GM21381 (cell line): Measurements from ENCODE around the gene ROM1.
"Not testable (repeated sequence)": the region's sequence is repeated elsewhere in the genome, so short reads cannot be mapped to it uniquely, and the experiment has no call there.

Experiments
- ATAC-seq: cut with Tn5 transposase; IDR thresholded peaks from one replicate; pipeline ENCODE4 v1.9.1; 2021; ENCODE audit warnings: mild to moderate bottlenecking, moderate library complexity; ENCODE audit not compliant: unreplicated experiment

Gene ROM1, protein sequence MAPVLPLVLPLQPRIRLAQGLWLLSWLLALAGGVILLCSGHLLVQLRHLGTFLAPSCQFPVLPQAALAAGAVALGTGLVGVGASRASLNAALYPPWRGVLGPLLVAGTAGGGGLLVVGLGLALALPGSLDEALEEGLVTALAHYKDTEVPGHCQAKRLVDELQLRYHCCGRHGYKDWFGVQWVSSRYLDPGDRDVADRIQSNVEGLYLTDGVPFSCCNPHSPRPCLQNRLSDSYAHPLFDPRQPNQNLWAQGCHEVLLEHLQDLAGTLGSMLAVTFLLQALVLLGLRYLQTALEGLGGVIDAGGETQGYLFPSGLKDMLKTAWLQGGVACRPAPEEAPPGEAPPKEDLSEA

DNA sequence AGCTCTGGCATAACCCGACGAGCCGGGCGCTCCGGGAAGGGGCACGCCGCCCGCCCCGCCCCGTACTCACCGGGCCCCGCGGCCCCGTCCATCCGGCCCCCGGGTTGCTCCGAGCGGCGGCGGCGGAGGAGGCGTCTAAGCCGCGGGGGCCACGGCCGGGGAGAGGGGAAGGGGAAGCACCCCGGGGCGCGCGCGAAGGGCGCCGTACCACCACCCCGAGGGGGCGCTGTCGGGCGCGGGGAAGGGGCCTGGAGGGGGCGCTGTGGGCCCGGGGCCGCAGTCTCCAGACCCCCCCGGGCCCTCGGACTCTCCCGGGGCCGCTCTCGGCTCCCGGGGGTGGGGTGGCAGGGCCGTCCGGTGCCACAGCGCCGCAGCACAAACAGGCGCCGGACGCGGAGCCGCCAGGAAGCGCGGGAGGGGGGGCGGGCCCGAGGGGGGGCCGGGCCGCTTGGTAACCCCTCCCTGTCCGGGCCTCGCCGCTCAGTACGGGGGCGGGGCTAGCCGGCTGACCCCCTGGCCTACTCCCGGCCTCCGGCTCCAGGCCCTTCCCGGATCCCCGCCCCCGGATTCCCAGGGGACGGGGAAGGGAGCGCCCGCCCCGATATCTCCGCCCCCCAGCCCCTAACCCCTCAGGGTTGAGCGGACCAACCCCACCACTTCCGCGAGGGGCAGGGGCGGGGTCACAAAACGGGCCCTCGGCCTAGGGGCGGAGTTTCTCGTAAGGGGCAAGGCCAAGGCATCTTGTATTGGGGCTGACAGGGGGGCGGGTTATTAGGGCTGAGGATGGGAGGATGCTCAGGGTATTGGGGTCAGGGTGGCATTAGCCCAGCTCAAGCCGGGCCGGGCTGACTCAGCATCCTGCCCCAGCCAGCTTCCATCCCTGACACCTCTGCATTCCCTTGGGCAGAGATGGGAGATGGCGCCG is at the start of gene ROM1, which contains the start of gene EML3:
ROM1 (plus strand) TSS at position 892 of the 925 bp plus-strand sequence; CDS start at position 917, 25 bp downstream.
EML3 (minus strand) TSS at position 410 of the 925 bp plus-strand sequence; CDS start at position 92, 318 bp downstream.
- ATAC-seq, result peak; percentile 70

DNA sequence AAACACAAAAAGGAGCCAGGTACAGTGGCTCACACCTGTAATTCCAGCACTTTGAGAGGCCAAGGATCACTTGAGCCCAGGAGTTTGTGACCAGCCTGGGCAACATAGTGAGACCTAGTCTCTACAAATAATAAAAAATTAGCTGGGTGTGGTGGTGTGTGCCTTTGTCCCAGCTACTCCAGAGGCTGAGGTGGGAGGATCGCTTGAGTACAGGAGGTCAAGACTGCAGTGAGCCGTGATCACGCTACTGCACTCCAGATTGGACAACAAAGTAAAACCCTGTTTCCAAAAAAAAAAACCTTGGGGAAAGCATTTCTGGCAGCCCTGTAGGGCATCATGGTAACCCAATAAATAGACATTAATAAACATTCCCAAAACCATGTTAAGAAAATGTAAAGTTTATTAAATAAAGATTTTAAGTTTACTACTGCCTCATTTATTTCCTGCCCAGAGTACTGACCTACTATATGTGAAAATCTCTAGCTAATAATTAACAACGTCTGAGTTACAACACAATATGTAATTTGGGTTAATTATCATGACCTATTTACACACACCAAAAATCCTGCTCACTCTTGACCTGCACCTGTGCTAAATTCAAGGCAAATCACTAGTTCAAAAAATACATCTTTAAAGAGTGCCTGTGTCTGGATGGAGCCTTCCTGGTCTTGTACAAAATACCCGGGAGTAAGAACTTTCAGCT is 47.8 kb upstream of the ROM1 start:
- ATAC-seq, result no peak

DNA sequence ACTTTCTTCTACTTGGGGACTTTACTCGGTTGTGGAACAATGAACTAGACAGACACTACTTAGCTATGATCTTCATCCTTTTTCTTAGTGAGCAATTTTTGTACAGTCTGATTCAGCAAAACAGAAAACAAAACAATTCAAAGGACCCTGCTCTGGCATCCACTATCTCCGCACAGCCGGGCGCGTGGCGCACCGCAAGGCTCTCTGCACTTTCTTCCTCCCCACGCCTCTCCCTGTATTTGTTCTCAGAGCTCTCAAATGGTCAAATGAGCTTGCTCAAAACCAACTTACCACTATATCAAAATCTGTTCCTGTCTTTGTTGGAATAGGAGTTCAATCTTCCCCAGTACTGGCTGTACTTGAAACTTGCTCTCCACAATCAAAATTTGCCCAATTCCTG is 46.8 kb upstream of the ROM1 start:
- ATAC-seq, result no peak

DNA sequence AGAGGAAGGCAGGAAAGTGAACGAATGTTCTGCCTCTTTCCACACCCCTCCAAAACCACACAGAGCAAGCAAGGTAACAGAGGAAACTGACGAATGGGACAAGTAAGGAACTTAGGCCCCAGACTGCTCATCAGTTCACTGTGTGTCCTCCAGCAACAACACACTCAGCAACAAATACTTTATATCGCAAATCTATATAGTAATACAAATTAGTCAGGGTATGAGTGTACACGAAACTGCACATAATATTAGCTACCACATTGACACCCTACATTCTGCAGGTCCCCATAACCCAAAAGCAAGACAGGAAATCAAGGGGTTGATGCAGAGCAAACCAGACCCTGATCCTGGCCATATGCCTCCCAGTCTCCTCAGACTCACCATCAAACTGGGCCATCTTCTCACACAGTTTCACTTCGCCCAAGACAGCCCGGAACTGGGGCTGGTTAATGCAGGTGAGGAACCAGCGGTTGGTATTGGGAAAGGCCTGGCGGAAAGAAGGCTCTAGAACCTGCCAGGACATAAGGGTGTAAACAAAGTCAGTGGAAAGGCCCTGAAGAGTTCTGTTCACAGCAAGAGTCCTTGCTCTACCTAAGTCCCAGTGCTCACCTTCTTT is 45.9 kb upstream of the ROM1 start:
- ATAC-seq, result peak; percentile 32

DNA sequence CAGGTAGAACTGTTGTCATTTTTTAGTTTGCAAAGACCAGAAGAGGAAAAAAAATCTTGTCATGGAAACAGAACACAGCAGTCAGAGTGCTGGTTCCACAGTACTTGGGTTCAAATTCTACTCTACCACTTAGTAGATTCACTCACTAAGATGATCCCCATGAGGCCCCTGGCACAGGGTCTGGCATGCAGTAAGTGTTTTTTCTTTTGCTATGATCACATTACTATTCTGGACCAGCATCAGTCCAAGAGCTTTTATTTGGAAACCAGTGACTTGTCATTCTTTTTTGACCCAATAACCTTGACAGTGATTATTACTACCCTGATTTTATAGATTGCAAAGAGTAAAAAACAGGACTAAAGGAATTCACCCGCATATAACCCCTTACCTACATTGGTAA is 43.4 kb upstream of the ROM1 start:
- no peak for ATAC-seq

DNA sequence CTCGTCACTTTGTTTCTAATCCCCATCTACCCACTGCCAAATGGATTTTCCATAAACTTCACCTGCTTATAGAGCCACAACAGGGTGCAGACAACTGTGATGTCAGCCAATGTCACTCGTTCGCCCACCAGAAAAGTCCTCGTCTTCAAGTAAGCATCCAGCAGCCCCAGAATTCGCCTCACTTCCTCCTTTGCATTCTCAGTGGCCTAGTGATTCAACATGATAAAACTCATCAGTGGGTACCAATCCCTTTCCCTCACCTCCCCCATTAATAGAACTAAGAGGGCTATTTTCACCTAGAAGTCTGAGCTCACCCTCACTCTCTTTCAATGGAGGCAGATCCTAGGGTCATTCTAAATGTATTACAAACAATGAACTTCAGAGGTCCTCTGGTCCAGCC is 42.2 kb upstream of the ROM1 start:
- ATAC-seq, result not testable (repeated sequence)

DNA sequence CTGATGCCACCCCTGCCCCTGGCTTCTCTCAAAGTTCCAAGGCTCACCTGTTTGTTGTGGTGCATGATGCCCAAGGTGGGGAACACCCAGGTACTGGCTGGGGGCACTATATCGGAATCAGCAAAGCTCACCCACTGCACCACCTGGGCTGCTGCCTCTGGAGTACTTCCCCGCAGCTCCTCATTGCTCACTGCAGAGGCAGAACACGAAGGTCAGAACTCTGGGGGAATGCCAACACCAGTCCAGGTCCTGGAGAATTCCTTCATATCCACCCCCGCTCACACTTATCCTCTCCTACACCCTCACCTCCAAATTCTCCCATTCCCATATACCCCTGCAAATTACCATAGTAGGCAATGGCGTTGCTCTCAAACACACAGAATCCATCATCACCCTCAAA is 41.6 kb upstream of the ROM1 start:
- not testable (repeated sequence) for ATAC-seq

DNA sequence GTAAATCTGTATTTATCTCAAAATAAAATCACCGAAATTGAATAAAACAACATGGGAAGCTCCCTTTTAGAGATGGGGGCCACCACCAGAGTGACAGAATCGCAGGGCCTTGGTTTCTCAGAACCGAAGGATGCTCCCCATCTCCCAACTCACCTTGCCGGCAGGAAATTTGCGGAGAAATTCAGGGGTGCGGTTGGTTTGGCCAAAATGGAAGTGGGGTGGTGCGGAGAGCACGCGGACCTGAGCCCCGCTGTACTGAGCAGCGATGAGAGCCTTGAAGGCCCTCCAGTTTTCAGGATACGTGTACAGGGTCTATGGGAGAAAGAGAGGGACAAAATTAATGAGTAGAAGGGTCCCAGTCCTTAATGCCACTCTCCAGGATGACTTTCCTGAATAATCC is 40.6 kb upstream of the ROM1 start:
- no peak for ATAC-seq

DNA sequence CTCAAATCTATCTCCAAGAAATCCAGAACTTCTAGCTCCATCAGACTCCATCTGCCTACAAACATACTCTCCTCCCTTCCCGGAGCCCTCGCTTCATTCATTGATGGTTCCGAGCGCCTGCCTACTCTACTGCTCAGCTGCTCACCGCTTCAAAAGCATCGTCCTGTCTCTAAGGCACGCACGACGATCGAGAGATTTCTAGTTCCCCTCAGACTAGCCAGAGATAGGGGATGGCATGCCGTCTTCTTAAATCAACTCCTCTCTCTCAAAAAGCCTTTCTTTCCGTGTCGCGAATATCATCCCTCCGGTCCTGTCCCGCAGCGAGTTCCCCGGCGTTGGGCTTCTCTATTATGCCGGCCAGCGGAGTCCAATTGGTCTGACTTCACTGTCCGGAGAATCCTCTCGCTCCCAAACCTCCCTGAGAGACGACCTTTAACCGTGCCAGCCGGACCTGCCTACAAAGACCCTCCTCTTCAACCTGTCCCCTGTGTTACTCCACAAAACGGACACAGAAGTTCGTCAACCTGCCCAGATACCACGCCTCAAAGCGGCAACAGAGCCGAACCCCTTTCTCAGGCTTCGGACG is 40.0 kb upstream of the ROM1 start:
- ATAC-seq, result no peak

DNA sequence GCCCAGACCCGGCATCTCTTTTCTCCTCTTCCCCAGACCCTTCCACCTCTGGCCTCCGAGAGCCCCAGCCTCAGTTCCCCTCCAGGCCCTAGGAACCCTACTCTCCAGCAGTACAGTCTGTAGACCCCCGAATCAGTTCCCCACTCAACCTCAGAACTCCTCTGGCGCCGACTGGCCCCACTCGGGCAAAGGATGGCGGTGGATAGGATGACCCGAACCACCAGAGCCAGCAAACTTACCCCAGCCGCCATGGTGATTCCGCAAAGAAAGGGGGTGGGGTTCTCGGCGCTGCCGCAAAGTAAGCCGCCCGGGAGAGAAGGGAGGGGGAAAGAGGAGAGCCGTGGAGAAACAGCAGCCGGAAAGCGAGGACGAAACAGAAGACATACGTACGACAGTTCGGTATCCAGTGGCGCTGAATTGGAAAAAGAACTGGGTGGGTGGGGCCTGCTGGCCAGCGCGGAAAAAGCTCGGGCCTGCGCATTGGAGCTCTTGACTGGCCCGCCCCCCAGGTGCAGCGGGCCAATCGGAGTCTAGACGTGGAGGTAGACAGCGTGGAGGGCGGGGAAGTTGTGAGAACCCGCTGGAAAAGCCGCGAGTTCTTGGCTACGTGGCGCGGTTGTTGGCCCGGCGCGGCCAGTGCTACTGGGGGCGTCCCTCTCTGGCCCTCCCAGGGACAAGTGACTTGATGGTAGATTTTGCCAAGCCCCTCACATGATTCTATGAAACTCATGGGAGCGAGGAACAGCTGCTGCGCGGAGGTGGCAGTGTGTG is 39.3 kb upstream of the ROM1 start, which contains the start of gene EEF1G:
EEF1G (minus strand) TSS at position 300 of the 771 bp plus-strand sequence; CDS start at position 251, 49 bp downstream.
- ATAC-seq, result peak; percentile 80

DNA sequence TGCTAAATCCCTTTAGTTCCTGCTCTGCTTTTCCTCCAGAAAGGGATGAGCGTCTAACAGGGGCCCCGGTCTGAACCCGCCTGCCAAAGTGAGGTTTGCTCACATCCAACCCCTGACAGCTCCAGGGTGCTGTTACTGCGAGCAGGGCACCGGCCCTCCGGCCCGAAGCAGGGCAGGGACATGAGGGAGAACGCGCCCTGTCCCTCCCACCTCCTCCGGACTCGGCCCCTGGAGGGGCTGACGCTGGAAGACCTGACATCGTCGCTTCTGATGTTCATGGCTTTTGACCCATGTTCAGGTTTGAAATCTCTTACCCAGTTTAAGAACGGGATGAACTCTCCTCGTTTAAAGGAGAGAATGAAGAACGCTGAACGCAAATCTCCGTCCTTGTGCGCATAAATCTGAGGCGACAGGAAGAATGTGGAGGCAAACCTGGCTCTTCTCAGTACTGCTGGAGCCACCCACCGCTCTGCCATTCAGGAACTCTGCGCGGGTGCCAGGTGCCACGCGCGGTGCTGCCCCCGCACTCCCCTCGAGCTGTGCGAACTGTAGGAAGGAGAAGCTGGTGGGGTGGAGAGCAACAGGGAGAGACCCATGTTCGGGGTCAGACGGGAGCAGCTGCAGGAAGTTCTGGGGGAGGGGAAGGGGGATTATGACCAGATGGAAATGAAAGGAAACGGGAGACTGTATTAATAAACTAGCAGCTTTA is 38.5 kb upstream of the ROM1 start:
- peak; percentile 9 for ATAC-seq

DNA sequence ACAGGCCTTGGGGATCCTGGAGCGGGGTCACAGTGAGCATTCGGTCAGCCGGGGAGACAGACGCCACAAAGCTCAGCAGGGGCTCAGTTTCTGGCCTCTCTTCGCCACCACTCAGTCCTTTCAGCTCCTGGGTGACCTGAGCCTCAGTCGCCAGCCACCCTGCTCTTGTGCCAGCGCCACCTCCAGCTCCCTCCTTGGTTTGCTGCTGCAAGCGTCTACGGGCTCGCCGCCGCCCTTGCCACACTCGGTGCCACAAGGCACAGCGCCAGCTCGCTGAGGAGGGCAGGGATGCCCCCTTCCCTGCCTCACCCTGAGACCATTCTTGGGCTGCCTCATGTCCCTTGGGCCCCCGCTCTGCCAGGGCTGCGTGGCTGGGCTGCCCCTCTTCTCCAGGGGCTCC is 37.9 kb upstream of the ROM1 start:
- ATAC-seq, result no peak

DNA sequence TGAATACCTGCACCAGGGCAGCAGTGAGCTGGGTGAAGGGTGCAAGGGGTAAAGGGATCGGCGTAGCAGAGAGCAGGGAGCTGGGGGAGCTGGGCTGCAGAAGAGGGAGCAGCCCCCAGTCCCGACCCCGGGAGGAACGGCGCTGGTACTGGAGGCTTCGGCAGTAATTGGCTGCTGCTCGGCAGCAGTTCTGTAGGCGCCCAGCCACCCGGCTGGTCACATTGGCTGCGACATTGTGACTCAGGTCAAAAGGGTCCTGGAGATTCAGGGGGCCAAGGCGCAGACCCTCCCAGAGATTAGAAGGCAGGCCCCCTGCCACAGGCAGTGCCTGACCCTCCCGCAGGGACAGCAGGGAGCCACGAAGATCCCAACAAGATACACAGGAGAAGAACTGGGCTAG is 37.2 kb upstream of the ROM1 start:
- ATAC-seq, result no peak

DNA sequence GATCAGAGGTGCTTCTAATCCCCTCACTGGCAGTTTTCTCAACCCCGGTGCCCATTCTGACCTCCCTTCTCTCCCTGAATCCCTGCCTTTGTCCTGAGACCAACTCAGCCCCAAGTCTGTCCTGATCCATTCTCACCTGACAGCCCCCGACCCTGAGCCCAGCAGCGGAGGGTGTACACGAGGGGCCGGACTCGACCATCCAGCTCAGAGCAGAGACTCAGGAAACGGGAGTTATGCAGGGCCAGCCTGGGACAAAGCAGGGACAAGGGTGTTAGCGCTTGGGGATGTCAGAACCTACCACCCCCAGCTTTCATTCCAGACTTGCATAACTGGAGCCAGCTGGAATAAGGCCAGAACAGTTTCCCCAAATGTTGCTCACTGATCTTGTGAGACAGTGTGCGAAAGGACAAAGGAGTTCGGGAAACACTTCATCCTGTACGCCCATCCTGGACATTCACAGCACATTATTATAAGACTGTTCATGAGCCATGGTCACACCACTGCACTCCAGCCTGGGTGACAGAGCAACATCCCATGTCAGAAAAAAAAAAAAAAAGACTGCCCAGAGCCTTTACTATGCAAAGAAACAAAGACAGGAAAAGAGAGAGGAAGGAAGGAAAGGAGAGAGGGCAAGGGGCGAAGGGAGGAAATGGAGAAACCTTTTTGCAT is 35.9 kb upstream of the ROM1 start:
- no peak for ATAC-seq

DNA sequence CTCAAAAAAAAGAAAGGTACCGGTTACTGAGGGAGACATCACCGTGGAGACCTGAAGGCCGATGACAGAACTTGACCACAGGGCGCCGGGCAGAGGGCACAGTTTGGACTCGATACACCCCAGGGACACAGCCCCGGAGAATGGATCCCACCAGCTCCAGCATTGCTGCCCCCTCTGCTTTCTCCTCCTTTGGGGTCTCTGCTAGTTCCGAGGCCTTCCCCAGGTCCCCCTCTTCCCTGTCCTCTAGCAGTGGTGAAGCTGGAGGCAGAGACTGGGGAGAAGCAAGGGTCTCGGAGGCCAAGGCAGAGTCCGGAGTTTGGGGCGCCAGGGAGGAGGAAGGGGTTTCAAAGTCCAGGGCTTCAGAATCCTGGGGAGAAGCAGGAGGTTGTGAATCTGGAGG is 34.5 kb upstream of the ROM1 start:
- no peak for ATAC-seq

DNA sequence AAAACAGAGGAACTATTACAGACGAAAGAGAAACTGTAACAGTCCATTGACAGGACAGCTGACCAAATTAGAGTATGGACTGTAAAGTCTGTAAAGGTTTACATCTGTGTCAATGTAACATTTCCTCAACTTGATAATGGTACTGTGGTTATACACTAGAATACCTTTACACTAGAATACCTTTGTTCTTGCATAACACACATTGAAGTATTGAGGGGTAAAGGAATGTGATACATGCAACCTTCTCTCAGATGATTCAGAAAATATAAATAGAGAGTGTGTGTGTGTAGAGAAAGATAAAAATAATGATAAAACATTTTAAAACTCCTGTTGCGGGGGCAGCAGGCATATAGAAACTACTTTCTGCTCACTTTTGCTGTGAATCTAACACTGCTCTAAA is 33.8 kb upstream of the ROM1 start:
- ATAC-seq, result no peak

DNA sequence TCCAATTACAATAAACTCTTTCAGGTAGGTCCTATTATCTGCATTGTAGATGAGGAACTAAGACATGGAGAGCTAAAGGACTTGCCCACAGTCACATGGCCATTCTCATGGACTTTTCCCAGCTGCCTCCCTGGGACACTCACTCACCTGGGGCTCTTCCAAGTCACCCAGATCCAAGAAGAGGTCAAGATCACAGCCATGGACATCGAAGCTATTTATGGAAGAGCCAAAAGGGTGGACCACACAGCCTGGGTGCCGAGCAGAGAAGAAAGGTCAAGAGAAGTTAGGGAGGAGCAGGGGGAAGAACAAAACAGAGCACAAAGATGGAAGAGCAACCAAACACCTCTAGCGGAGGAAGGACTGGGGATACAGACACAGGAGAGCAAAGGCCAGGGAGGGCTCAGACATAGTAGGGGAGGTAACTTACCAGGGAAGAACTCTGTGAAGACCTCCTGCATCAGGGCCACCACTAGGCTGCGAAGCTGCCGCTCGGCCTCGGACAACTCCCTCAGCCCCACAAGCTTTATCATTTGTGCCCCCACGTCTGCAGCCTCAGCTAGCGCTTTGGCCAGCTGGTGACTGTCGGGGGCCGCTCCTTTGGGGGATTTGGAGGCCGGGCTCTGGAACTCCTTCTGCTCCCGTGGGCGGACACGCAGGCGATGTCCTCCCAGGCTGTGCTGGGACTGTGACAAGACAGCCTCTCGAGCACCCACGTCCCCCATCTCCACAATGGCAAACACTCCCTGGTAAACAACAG is 31.9 kb upstream of the ROM1 start:
- ATAC-seq, result no peak

DNA sequence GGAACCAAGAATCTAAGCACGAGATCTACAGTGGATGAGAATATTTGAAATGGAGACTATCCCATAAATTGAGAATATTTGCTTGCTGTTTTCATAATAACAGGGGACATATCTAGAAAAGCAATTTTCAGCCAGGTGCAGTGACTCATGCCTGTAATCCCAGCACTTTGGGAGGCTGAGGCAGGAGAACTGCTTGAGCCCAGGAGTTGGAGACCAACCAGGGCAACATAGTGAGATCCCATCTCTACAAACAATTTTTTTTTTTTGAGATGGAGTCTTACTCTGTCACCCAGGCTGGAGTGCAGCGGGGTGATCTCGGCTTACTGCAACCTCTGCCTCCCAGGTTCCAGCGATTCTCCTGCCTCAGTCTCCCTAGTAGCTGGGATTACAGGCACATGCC is 31.3 kb upstream of the ROM1 start:
- ATAC-seq, result not testable (repeated sequence)
